ENCODE results near the gene AFG1L. TPM values are rescaled to one million over a fixed set of nuclear protein-coding genes. Genes with fewer than 3 reads are reported as not detected.

The AFG1L gene
- total RNA-seq, 2 donors from 2014 or later, result 2.9 to 4.1 TPM

GRCh38 chr6:108423982-108424705, 129.3 kb downstream of the AFG1L start:
- no peak overlapping the region for H3K4me3 ChIP-seq
- no peaks in the 10 kb centered on the region for H3K4me1 ChIP-seq
- no peak overlapping the region for H3K27ac ChIP-seq
- no peak for TF ChIP-seq CTCF (IDR thresholded peaks at IDR 0.05)
- no peaks in the 10 kb centered on the region for H3K27me3 ChIP-seq
- H3K9me3 ChIP-seq, result no peaks in the 10 kb centered on the region
- no peak for DNase-seq (ENCODE audit: low spot score)
- H3K36me3 ChIP-seq, result no peaks in the 10 kb centered on the region

GRCh38 chr6:108425428-108425827, 130.6 kb downstream of the AFG1L start:
- TF ChIP-seq CTCF (IDR thresholded peaks at IDR 0.05), result no peak
- H3K36me3 ChIP-seq, result no peaks in the 10 kb centered on the region
- no peaks in the 10 kb centered on the region for H3K4me1 ChIP-seq
- no peak overlapping the region for H3K4me3 ChIP-seq
- H3K27me3 ChIP-seq, result no peaks in the 10 kb centered on the region
- no peak overlapping the region for H3K27ac ChIP-seq
- no peaks in the 10 kb centered on the region for H3K9me3 ChIP-seq
- DNase-seq (ENCODE audit: low spot score), result no peak

DNA sequence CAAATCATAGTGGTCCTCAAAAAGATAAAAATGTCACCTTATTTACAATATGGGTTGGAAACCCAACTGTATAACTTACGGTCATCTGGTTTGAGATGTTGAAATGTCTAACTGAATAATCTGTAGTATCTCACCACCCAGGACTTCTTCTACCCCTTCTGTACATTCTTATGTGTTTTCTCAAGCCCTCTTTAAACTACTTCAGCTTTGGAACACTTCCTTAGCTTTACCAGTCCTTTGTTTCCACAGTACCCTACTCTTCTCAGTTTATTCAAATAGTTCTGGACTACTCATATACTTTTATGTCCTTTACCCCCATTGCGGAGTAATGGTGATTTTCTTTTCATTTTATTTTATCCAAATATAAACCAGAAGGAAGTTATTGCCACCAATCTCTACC, 137.3 kb downstream of the AFG1L start:
- H3K4me3 ChIP-seq, result no peak overlapping the region
- no peaks in the 10 kb centered on the region for H3K4me1 ChIP-seq
- DNase-seq (ENCODE audit: low spot score), result no peak
- H3K27me3 ChIP-seq, result no peaks in the 10 kb centered on the region
- no peaks in the 10 kb centered on the region for H3K9me3 ChIP-seq
- TF ChIP-seq CTCF (IDR thresholded peaks at IDR 0.05), result no peak
- no peak overlapping the region for H3K27ac ChIP-seq
- H3K36me3 ChIP-seq, result no peaks in the 10 kb centered on the region

DNA sequence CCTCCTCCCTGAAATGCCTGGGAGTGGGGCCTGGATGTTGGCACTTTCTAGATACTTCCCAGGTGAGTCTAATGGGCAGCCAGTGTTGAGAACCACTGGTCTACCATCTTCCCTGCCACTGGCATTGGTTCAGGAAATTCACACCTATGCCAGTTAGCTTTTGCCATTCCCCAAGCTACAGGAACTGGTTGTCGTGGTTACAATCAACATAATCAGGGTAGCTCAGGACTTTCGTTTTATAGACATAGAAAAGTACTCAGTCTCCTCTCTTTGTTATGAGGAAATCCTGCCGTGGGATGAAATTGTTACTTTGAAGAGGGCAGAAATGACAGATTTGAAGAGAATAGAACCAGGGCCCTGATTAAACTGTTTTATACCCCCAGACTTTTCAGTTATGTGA, 137.9 kb downstream of the AFG1L start:
- no peaks in the 10 kb centered on the region for H3K9me3 ChIP-seq
- no peaks in the 10 kb centered on the region for H3K27me3 ChIP-seq
- no peak for DNase-seq (ENCODE audit: low spot score)
- no peaks in the 10 kb centered on the region for H3K36me3 ChIP-seq
- H3K27ac ChIP-seq, result no peak overlapping the region
- H3K4me3 ChIP-seq, result no peak overlapping the region
- no peak for TF ChIP-seq CTCF (IDR thresholded peaks at IDR 0.05)
- H3K4me1 ChIP-seq, result no peaks in the 10 kb centered on the region

DNA sequence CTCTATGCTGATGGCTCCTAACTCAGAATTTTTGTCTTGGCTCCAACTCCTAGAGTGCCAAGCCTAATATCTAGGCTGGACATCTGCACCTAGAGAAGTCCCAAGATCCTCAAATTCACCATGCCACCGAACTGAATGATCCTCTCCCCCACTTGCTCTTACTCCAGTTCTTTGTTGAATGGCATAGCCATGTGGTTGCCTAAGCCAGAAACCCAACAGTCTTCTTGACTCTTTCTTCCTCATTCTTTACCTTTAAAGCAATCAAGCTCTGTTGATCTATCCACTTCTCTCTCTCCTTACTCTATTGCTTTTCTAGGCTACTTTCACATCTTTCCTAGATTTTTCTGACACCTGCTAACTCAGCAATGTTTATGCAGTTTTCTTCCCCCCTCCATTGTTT, 139.4 kb downstream of the AFG1L start:
- TF ChIP-seq CTCF (IDR thresholded peaks at IDR 0.05), result no peak
- H3K4me3 ChIP-seq, result no peak overlapping the region
- H3K36me3 ChIP-seq, result no peaks in the 10 kb centered on the region
- DNase-seq (ENCODE audit: low spot score), result no peak
- no peak overlapping the region for H3K27ac ChIP-seq
- H3K9me3 ChIP-seq, result no peaks in the 10 kb centered on the region
- H3K27me3 ChIP-seq, result no peaks in the 10 kb centered on the region
- H3K4me1 ChIP-seq, result no peaks in the 10 kb centered on the region

DNA sequence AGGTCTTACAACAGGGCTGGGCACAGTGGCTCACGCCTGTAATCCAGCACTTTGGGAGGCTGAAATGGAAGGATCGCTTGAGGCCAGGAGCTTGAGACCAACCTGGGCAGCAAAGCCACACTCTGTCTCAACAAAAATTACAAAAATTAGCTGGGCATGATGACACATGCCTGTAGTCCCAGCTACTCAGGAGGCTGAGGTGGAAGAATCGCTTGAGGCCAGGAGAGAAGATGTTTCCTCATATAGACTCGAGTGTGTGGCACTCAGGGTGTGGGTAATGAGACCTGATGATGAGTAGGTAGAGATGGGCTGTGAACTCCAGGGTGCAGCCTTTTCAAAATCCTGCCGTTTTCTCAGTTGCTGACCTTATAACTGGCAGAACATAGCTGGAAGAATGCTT, 140.5 kb downstream of the AFG1L start:
- DNase-seq (ENCODE audit: low spot score), result no peak
- H3K9me3 ChIP-seq, result no peaks in the 10 kb centered on the region
- H3K27ac ChIP-seq, result no peak overlapping the region
- no peaks in the 10 kb centered on the region for H3K36me3 ChIP-seq
- TF ChIP-seq CTCF (IDR thresholded peaks at IDR 0.05), result no peak
- no peaks in the 10 kb centered on the region for H3K27me3 ChIP-seq
- no peak overlapping the region for H3K4me3 ChIP-seq
- H3K4me1 ChIP-seq, result no peaks in the 10 kb centered on the region
